Measurements from ENCODE around the gene GAB2.

The GAB2 gene

DNA sequence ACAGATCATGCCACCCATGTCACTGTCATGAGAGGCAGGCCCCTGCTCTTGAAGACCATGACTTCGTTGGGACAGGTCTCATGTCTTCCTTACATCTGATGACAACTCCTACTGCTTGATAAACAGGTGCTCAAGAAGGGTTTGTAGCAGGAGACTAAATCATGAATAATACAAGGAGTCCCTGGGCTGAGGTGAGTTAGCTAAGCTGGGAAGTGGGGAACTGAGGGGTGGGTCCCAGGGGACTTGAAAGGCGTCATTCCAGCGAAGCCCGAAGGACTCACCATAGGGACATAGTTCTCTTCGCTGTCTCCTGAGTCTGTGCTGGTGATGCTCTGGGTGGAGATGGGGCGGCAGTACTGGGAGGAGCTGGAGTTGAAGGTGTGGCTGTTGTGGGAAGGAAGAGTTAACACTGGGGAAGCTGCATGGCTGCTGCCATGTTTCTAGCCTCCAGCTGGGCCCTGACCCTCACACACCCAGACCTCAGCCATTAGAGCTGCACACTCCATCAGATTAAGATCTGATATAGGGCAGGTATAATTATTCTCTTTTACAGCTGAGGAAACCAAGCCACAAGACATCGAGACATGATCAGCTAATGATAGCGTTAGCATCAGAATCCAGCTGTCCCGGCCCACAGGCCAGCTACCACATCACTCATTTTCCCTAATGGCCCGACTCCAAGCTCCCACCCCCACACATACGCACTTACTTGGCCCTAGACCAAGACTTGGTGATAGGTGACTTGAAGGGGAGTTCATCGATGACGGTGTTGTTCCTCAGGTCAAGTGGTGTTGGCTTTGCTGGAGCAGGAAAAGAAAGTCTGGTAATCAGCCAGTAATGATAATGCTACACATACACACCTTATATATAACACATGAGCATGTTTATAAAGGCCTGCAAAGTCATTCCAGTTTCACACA is 196.0 kb downstream of the GAB2 start:
- DNase-seq (ENCODE audit: low read depth in 2 of 2) = no peak

DNA sequence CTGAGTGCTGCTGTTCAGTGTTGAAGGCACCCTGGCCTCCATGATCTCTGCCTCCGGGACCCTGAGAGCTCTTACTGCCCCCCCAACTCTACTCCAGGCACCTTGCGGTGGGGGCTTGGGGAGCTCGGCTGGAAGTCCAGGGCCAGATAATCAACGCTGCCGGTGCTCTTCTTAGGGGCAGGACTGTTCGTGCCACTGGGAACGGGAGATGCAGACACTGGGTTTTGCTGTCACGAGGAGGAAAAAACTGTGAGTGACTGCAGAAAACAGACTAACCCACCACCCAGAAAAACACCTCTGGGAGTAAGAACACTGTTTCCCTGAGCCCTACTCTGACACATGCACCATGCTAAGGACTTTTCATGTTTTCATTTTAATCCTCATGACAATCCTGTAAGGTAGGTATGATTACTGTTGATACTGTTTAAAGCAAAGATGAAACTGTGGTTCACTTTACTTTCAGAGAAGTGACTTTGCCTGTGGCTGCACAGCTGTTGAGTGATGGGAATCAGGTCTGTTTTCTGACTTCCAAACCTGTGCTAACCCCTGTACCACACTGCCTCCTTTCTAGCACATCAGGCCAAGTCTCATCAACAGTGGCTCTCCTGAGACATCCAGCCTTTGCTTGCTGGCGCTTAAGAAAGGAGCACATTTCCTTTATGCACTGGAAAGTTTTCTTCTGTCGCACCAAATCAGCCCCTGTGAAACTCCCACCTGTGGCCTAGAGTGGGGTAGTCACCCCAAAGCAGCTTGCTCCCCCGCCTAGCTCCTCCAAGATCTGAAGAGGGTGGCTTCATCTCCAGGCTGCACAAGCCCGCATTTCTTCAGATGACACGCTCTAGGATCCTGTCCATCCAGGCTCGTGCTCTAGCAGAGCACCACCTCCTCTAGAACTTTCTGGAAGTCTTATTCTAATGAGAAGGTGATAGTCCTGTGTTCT is 197.1 kb downstream of the GAB2 start:
- no peak for DNase-seq (ENCODE audit: low read depth in 2 of 2)

DNA sequence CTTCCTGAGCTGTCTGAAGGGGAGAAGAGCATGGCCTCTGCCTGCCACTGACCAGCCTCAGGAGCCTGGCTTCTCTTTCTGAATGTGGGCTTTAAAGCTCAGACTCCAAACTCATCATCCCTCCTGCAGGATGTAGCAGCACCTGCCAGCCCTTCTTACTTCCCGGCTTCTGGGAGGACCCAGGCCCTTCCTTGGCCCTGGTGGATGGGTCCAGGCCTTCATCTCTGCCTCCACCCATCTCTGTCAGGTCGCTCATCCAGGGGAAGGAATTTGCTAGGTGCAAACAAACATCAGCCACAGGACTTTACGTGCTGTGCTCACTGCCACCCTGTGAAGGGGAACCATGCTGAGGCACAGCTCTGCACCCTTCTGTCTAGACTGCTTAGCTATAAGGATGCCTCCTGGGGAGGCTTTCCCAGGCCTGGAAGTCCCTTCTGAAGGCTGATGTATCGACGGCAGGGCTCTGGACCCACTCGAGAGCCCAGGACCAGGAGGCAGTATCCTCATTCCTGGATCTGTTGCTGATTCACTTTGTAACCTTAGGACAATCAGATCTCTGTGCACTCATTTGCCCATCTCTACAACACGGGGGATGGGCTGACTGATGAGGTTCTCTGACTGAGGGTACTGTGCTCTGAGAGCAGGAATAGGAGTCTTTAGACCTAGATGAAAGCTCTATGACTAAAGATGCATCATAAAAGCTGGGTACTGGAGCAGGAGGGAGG is 198.0 kb downstream of the GAB2 start:
- no peak for DNase-seq (ENCODE audit: low read depth in 2 of 2)

DNA sequence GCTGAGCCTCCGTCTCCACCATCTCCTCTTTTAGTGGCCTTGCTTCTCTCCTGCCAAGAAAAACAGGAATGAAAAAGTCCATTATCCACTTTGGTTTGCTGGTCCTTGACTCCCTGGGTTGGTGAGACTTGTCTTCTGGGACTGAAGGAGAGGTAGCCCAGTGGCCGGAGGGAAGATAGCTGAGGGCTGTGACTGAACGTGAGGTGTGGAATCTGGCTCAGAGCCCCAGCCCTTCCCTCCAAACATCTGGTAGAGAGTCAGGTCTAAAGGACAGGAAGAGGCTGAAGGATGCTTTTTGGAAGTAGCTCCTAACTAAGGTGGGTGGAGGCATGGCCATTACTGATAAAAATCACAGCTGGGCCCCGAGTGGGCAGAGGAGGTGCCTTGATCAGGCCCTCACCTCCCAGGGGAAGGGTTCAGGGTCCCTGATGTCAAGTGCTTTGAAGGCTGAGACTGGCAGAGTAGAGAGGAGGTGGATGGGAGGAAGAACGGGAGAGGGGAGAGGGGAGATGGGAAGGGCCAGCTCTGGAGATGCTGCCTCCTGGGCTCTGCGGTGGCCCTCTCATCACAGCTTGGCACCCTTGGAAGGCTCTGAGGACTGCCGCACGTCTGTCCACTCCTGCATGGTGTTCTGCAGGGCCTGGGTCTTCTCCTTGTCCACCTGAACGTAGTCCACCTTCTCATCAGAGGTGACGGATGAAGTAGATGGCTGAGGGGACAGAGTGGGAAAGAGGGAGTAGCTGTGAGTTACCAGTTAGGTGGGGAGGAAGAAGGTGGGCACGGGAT is 198.7 kb downstream of the GAB2 start:
- no peak for DNase-seq (ENCODE audit: low read depth in 2 of 2)

DNA sequence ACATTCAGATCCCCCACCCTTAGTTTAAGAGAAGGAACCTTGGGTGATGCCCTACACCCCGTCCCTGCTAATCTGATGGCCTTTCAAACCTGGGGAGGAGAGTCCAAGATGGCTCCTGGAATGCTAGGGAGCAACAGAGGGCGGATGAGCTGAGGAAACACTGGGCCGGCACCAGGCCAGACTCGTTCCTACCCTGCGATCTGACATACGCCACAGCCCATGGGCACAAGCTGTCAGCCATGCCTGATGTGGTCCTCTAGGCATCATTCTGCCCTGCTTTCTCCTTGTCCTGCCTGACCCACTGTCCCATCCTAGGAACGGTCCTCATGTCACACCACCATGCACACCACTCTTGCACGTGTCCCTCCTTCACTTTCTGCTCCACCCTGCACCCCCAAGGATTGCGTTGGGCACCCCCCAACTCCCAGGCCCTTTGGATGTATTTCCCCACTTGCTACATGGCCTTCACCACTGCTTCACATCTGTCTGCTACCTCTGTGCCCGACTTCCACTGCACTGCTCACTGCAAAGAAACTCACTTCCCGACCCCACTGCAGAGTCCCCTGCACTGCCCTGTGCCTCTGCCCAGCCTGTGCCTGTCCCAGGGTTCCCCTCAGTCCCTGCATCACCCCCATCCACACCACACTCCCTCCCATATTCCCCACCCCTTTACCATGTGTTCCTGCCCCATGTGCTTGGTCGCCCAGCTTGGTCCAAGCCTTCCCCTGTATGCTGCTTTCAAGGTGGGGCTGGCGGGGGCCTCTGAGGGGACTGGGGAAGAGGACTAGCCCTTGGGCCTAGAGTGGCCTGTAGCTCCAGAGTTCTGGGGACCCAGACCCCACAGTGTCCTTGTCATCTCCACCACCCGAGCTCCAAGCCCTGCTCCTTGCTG is 199.7 kb downstream of the GAB2 start:
- DNase-seq (ENCODE audit: low read depth in 2 of 2) = no peak

GRCh38 chr11:78216571-78217287 is 200.9 kb downstream of the GAB2 start:
- DNase-seq (ENCODE audit: low read depth in 2 of 2) = no peak

- no peak for DNase-seq (ENCODE audit: low read depth in 2 of 2)
These were observed 201.6 kb downstream of the GAB2 start for GRCh38 chr11:78216021-78216420.

GRCh38 chr11:78214331-78215194 is 203.1 kb downstream of the GAB2 start:
- DNase-seq (ENCODE audit: low read depth in 2 of 2) = no peak

- no peak for DNase-seq (ENCODE audit: low read depth in 2 of 2)
These were observed 203.9 kb downstream of the GAB2 start for GRCh38 chr11:78213526-78214330.

DNA sequence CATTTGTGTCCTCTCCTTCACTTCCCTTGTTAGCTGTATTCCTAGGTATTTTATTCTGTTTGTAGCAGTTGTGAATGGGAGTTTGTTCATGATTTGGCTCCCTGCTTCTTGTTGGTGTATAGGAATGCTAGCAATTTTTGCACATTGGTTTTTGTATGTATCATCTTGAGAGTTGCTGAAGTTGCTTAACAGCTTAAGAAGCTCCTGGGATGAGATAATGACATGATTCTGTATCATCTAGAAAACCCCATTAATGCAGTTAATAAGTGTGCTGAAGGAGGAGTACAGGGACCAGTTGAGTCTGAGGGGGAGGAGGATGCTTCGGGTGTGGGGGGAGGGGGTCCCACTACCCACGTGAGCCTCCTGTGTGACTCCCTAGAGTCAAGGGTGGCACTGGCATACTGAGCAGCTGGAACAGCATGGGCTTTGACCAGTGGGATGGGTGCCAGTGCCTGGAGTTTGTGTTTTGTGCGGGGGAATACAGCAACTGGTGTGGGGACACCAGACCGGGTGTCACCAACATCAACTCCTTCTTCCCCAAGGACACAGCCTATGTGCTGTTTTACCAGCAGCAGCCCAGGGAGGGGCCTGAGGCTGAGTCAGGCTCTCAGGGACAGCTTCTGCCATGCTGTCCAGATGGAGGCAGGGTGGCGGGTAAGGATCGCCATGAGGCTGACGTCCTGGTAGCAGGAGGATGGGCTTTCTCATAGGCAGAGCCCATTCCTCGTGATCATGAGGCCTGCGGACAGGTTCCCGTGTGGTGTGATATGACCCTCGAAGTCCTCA is 204.8 kb downstream of the GAB2 start:
- no peak for DNase-seq (ENCODE audit: low read depth in 2 of 2)

- no peak for DNase-seq (ENCODE audit: low read depth in 2 of 2)
These were observed 206.1 kb downstream of the GAB2 start for GRCh38 chr11:78211565-78211964.

DNA sequence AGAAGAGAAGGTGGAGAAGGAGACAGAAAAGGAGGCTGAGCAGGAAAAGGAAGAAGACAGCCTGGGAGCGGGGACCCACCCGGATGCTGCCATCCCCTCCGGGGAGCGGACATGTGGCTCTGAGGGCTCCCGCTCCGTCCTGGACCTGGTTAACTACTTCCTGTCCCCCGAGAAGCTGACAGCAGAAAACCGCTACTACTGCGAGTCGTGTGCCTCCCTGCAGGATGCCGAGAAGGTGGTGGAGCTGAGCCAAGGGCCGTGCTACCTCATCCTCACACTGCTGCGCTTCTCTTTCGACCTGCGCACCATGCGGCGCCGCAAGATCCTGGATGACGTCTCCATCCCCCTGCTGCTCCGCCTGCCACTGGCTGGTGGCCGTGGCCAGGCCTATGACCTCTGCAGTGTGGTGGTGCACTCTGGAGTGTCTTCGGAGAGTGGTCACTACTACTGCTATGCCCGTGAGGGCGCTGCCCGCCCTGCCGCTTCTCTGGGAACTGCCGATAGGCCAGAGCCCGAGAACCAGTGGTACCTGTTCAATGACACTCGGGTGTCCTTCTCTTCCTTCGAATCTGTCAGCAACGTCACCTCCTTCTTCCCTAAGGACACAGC is 207.5 kb downstream of the GAB2 start:
- no peak for DNase-seq (ENCODE audit: low read depth in 2 of 2)

GRCh38 chr11:78209478-78209877 is 208.1 kb downstream of the GAB2 start:
- no peak for DNase-seq (ENCODE audit: low read depth in 2 of 2)

DNA sequence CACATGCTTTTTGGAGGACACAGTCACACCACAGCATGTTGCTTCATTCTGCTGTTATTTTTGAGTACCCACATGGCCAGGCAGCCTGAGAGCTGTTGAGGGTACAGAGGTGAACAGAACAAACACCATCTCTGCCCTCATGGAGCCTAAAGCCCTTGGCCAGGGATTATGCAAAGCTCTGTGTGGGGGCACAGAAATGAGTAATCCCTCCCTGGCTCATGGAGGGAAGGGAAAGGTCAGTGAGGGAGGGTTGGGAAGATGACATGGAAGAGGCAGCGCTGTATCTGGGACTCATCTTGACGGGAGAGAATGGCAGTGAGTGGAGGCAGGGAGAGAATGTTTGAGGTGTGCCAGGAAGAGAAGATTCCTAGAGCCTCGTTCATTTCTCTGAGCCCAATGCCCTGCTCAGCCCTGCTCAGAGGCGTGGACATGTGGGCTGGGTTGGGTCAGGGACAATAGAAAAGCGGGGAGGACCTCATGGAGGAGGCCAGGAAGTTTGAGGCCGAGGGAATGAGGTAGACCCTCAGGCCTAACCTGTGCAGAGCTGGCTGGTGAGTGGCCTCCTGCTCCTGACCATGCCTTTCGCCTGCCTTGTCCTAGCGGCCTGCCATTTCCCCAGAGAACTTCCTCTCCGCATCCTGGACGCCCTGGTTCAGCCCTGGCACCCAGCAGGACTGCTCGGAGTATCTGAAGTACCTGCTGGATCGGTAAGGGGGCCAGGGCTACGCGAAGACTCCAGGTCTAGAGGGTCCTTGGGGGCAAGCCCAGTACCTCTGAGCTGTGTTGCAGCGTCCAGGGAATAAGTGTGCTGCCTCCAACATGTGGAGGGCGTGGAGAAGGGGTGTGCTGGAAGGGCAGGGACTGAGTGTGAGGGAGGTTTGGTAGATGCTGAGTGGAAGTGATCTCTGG is 209.1 kb downstream of the GAB2 start:
- no peak for DNase-seq (ENCODE audit: low read depth in 2 of 2)

DNA sequence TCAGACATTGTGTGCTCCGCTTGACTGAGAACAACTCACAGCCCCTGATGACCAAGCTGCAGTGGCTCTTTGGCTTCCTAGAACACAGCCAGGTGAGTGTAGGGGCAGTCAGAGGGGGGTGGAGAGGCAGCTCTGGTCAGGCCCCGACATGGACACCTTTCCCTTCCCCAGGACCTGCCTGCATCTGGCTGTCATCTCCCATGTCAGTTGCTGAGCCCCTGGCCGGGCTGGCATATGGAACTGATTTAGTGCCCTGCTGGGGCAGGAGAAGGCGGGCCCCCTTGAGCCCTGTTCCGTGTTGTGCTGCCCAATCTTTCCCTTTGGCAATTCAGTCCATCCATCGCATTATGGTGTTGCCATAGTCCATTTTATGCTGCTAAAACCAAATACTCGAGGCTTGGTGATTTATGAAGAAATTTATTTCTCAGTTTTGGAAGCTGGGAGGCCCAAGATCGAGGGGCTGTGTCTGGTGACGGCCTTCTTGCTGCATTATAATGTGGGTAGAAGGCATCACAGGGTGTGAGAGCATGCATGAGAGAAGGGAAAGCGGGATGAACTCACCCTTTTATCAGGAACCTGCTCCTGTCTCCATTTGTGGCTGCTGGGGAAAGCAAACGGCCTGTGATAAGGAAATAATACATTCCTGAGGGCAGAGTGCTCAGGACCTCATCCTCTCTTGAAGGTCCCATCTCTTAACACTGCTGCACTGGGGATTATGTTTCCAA is 209.9 kb downstream of the GAB2 start:
- no peak for DNase-seq (ENCODE audit: low read depth in 2 of 2)

Measured in stimulated activated CD4-positive, alpha-beta T cell treated with anti-CD3 and anti-CD28 coated beads, Interleukin-4, amount 100 ng/mL, for 48 hours (primary cell).